GM19395 (cell line): ENCODE measurements around the gene RLBP1.
A peak's percentile ranks its signal among the peaks of the same experiment; 100 is the strongest.

ENCODE experiments used
- ATAC-seq: cut with Tn5 transposase; IDR thresholded peaks from one replicate; pipeline ENCODE4 v1.9.1; 2021; ENCODE audit warnings: mild to moderate bottlenecking, moderate library complexity; ENCODE audit not compliant: unreplicated experiment

The RLBP1 gene

DNA sequence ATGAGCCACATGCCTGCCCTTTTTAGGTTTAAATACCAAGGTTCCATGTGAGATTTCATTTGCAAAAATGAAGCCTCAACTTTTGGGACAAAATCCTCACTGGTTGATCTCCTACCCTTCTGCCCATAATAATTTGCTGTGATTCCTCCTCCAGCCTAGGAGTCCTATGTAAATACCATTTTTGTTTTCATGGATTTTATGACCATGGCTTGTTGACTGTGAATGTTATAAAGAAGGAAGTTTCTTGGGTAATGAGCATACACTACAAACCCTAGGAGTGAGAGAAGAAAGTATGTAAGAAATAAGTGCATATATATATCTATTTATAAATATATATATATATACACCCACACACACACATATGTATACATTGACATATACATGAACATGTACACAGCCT is 13.1 kb downstream of the RLBP1 start:
- ATAC-seq: no peak

DNA sequence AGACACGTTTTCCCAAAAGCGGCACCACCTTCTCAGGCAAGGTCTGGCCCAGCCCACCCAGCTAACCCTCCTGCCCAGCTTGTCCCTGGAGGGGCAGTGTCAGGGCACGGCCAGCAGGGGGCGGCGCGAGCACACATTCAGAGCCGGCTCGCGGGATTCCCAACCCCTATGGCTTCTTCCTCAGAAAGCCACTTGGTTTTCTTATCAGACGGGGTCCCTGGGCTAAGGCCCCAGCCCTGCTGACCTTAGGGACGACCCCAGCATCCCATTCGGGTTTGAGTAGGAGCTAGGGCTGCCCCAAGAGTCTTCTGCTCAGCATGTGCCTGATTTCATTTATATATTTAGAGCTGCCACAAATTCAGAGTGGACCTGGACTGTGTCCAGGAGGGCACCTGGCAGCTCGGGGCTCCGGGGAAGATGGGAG is 14.5 kb downstream of the RLBP1 start:
- peak; percentile 79 for ATAC-seq

- no peak for ATAC-seq
Observed at GRCh38 chr15:89205991-89206585, 15.3 kb downstream of the RLBP1 start.

GRCh38 chr15:89203705-89204273 is 17.6 kb downstream of the RLBP1 start:
- no peak for ATAC-seq

GRCh38 chr15:89201465-89202005 is 19.8 kb downstream of the RLBP1 start:
- ATAC-seq: no peak

- ATAC-seq: no peak
Observed at GRCh38 chr15:89200182-89200581, 21.2 kb downstream of the RLBP1 start.

DNA sequence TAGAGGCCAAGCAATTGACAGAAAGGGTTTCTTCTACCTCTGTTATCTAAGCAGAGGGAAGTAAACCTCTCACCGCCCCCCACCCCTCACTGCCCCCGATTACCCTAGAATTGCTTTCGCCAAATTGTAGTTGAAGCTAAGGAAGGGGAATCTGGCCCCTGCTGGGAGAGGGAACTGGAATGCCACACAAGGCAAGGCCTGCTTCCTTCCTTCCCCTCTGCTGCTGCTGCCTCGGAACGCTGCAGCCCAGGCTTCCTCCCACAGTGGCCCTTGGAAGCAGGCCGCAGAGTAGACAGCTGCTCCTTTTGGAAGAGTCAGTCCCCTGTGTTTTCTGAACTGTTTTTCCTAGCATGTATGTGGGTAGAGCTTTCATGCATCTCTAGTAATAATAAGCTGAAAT is 21.6 kb downstream of the RLBP1 start:
- no peak for ATAC-seq

- no peak for ATAC-seq
Observed at GRCh38 chr15:89198934-89199333, 22.4 kb downstream of the RLBP1 start.

DNA sequence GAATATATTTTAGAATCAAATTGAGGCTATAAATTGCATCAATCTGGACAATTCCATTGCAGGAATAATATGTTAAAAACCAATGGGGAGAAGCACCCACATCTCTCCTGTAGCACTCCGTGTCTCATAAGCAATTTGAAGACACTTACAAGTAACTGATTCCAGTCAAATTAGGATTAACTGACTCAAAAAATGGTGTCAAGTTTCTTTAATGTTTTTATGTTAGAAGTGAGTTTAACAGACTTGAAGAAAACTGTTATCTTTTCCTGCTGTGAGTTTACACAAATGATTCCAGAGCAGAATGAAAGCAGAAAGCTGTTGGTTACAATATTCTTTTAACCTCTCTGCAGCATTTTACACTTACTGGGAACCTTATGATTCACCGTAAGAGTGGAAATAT is 23.2 kb downstream of the RLBP1 start:
- no peak for ATAC-seq

DNA sequence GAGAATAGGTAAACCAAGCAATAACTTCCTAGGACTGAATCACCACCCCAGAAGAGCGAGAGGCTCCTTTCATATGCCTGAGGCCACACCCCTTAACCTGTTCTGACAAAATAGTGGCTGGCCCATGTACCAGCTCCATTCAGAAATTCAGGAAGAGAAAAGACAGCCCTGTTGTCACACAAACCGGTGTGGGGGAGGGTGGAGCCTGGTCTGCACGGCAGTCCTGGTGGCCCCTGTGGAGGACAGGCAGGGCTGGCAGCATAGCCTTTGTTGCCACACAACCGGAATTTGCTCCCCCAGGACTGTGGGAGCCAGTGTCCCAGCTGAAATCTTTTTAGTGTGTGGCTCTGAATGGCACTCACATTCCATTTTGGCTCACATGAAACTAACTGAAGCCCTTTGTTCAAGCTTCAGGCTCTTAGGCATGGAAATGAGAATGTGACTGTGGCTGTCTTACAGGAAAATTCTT is 23.8 kb downstream of the RLBP1 start:
- ATAC-seq: no peak

- no peak for ATAC-seq
Observed at GRCh38 chr15:89196994-89197393, 24.4 kb downstream of the RLBP1 start.

DNA sequence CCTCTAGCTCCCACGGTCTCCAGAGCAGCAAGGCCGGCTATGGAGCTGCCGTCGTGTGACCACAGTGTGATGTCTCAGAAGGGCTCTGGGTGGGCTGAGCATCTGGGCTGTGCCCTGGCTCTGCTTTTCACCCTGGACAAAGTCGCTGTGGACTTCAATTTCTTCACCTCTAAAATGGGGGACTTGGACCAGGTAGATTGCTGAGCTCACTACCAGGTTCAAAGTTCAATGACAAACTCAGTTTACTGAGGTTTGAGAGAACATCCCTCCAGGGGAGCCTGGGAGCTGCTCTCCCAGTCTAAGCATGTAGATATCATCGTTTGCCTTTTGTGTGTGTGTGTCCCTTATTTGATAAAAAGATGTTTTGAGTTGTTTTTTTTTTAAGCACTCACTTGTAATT is 25.1 kb downstream of the RLBP1 start:
- ATAC-seq: no peak

GRCh38 chr15:89195836-89196235 is 25.5 kb downstream of the RLBP1 start:
- ATAC-seq: no peak

DNA sequence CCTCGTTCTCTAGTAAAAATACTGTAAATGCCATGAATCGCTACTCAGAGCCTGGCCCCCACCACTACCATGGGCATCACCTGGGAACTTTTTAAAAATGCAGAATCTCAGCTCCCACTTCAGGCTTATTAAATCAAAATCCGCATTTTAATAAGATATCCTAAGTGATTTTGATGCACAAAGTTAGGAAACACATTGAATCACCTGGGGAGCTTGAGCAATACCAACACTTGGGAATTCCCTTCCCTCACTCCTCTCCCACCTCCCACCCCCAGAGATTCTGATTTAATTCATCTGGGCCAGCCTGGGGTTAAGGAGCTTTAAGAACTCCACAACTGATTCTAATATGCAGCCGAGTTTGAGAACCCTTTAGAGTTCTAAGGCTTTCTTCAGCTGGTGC is 26.8 kb downstream of the RLBP1 start:
- ATAC-seq: no peak

GRCh38 chr15:89192766-89193165 is 28.6 kb downstream of the RLBP1 start:
- no peak for ATAC-seq

- ATAC-seq: no peak
Observed at GRCh38 chr15:89192136-89192535, 29.2 kb downstream of the RLBP1 start.

DNA sequence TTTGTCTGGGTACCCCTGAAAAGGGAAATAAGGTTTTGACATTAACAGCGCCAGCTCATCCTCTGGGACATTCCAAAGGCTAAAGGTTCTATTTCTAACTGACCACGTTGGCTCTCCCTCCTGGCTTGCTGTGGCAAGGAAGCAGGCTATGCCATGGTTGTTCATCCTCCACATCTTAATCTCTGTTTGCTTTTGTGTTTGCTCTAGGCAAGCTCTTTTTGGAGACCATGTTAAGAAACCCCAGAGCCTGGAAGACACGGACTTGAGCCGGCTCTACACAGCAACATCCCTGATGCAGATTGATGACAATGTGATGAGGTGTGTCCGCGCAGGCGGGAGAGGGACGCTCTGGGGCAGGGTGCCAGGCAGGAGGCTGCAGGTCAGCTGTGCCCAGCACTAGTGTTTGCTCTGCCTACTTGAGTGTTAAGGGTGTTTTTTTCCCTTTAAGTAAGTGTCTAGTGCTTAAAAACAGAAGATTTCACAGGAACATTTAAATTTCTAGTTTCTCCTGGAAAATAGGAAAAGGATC is 33.3 kb downstream of the RLBP1 start:
- ATAC-seq: no peak

DNA sequence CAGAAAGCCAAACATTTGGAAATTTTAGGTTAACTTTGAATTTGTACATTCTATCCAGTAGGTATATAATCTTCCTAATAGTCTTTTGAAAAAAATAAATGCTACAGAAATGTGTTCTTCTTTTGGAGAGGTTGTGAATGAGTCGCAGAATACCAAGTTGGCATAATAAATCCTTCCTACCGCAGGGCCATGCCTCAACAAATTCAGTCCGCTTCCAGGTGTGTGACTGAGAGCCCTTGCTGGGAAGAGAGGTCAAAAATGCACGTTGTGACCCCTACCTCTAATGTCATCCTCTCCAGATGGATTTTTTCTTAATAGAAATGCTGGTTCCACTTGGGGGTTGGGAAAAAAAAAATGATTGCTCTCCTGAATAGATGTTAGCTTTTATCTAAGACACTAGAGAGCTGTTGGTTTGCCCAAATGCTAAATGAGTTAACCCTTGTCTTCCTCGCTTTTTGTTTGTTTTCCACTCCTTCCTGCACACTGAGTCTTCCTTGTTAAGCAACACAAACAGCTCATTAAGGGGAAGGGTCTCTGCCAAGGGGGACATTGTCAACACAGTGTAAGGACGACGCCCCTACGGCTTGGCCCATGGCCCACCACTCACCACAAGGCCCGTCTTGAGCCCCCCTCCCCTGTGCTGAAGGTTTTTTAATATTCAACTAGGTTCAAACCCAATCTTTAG is 33.9 kb downstream of the RLBP1 start:
- ATAC-seq: no peak

GRCh38 chr15:89186803-89187202 is 34.6 kb downstream of the RLBP1 start:
- no peak for ATAC-seq

GRCh38 chr15:89184886-89185526 is 36.4 kb downstream of the RLBP1 start:
- ATAC-seq: no peak

- ATAC-seq: no peak
Observed at GRCh38 chr15:89184357-89184756, 37.0 kb downstream of the RLBP1 start.
